Uterus (tissue), 2 donors: ENCODE measurements around the gene ELF5.

Experiments used
- CTCF ChIP-seq, 4 experiments: fragments of 200-600 bp in 2 of 4; fragments of 450-650 bp in 2 of 4; sonication (generic) in 2 of 4; IDR thresholded peaks; one replicate each; pipeline ENCODE4 v1.5.1; 2016 to 2019; ENCODE audit warnings: antibody characterized with exemption in 4 of 4, mild to moderate bottlenecking in 2 of 4, moderate library complexity in 1 of 4
- POLR2A ChIP-seq, 2 donors: fragments of 450-650 bp; IDR thresholded peaks; one replicate each; pipeline ENCODE4 v1.6.1; 2016; ENCODE audit warnings: antibody characterized with exemption in 2 of 2, mild to moderate bottlenecking in 1 of 2, moderate library complexity in 1 of 2

GRCh38 chr11:34483106-34483874 lies 30.3 kb downstream of the ELF5 start:
- no peak for TF ChIP-seq CTCF (IDR thresholded peaks at IDR 0.05)
- TF ChIP-seq POLR2A (IDR thresholded peaks at IDR 0.05): no peak
